Activated naive CD4-positive, alpha-beta T cell treated with anti-CD3 and anti-CD28 coated beads, Interleukin-2, amount 50 U/mL, for 72 hours (primary cell): Measurements from ENCODE around the gene KCNK7. TPM values are rescaled to one million over a fixed set of nuclear protein-coding genes. Genes with fewer than 3 reads are reported as not detected.

Source experiments
- ATAC-seq, 2 donors: fragments of 150-1000 bp; cut with Tn5 transposase; 2 replicates each; pipeline ENCODE4 v1.10.0; 2021; ENCODE audit warnings: mild to moderate bottlenecking in 2 of 2, moderate library complexity in 2 of 2
- DNase-seq, 2 donors: peaks; one replicate each; pipeline ENCODE4 v3.0.0; 2021 to 2022; ENCODE audit warnings: low spot score in 2 of 2
- H3K27ac Mint-ChIP-seq, 2 donors: one replicate each; pipeline ENCODE4 v1.8.0; 2022; ENCODE audit warnings: mild to moderate bottlenecking in 2 of 2, mixed read lengths in 2 of 2
- H3K36me3 Mint-ChIP-seq, 2 donors: one replicate each; pipeline ENCODE4 v1.8.0; 2022; ENCODE audit warnings: mixed read lengths in 2 of 2
- H3K9me3 Mint-ChIP-seq, 2 donors: one replicate each; pipeline ENCODE4 v1.8.0; 2022; ENCODE audit warnings: mixed read lengths in 2 of 2
- total RNA-seq, 2 donors: library from RNA; stranded (reverse); gene quantifications; one replicate each; pipeline ENCODE4 v1.2.3, GENCODE V29; 2022

KCNK7 gene
- total RNA-seq, 2 donors from 2014 or later: 0.66 to 0.74 TPM

- H3K36me3 Mint-ChIP-seq: peaks cover 0 to 7% of the 10 kb centered on the region in 2 donors
- DNase-seq (no peak), ATAC-seq (no peak)
- H3K27ac Mint-ChIP-seq: peak overlapping the region; percentile 22 to 58
- no peaks in the 10 kb centered on the region for H3K9me3 Mint-ChIP-seq
These were observed 8.7 kb upstream of the KCNK7 start for GRCh38 chr11:65604258-65604657.

GRCh38 chr11:65599955-65600246, 4.3 kb upstream of the KCNK7 start:
- H3K27ac Mint-ChIP-seq: no peak overlapping the region
- H3K9me3 Mint-ChIP-seq: no peaks in the 10 kb centered on the region
- no peak for DNase-seq
- ATAC-seq: no peak
- H3K36me3 Mint-ChIP-seq: peaks cover 0 to 7% of the 10 kb centered on the region in 2 donors

- DNase-seq (no peak), ATAC-seq (no peak)
- H3K27ac Mint-ChIP-seq: no peak overlapping the region
- H3K9me3 Mint-ChIP-seq: no peaks in the 10 kb centered on the region
- H3K36me3 Mint-ChIP-seq: peaks cover 0 to 7% of the 10 kb centered on the region in 2 donors
These were observed 3.8 kb upstream of the KCNK7 start for GRCh38 chr11:65599216-65599954.

- peaks cover 0 to 1% of the 10 kb centered on the region in 2 donors for H3K36me3 Mint-ChIP-seq
- ATAC-seq (no peak), DNase-seq (no peak)
- no peak overlapping the region for H3K27ac Mint-ChIP-seq
- no peaks in the 10 kb centered on the region for H3K9me3 Mint-ChIP-seq
These were observed 2.7 kb upstream of the KCNK7 start for GRCh38 chr11:65598258-65598699.

- ATAC-seq (no peak), DNase-seq (no peak)
- H3K27ac Mint-ChIP-seq: peak overlapping the region in 1 of 2 donors; percentile 70
- no peaks in the 10 kb centered on the region for H3K36me3 Mint-ChIP-seq
- no peaks in the 10 kb centered on the region for H3K9me3 Mint-ChIP-seq
These were observed 920 bp upstream of the KCNK7 start for GRCh38 chr11:65596520-65596919.

- Mint-ChIP-seq H3K27ac (peak overlapping the region; percentile 70), H3K36me3 (no peaks in the 10 kb centered on the region), H3K9me3 (no peaks in the 10 kb centered on the region)
- DNase-seq: no peak
- peak in 1 of 2 donors; percentile 17 for ATAC-seq
These were observed 469 bp downstream of the KCNK7 start for GRCh38 chr11:65595131-65595530.

- ATAC-seq (peak; percentile 44 to 53), DNase-seq (peak in 1 of 2 donors; percentile 49)
- Mint-ChIP-seq H3K36me3 (no peaks in the 10 kb centered on the region), H3K9me3 (no peaks in the 10 kb centered on the region), H3K27ac (peak overlapping the region in 1 of 2 donors; percentile 22)
These were observed 1.8 kb downstream of the KCNK7 start for GRCh38 chr11:65593518-65594414.

- ATAC-seq (no peak), DNase-seq (no peak)
- no peaks in the 10 kb centered on the region for H3K36me3 Mint-ChIP-seq
- no peaks in the 10 kb centered on the region for H3K9me3 Mint-ChIP-seq
- no peak overlapping the region for H3K27ac Mint-ChIP-seq
These were observed 2.6 kb downstream of the KCNK7 start for GRCh38 chr11:65592858-65593517.

- H3K27ac Mint-ChIP-seq: no peak overlapping the region
- no peaks in the 10 kb centered on the region for H3K36me3 Mint-ChIP-seq
- DNase-seq (no peak), ATAC-seq (no peak)
- H3K9me3 Mint-ChIP-seq: no peaks in the 10 kb centered on the region
These were observed 3.4 kb downstream of the KCNK7 start for GRCh38 chr11:65591939-65592857.

- H3K36me3 Mint-ChIP-seq: peaks cover 6 to 8% of the 10 kb centered on the region in 2 donors
- H3K9me3 Mint-ChIP-seq: no peaks in the 10 kb centered on the region
- DNase-seq (no peak), ATAC-seq (no peak)
- H3K27ac Mint-ChIP-seq: peak overlapping the region; percentile 61 to 88
These were observed 5.3 kb downstream of the KCNK7 start for GRCh38 chr11:65590240-65590738.

GRCh38 chr11:65589444-65590239, 6.0 kb downstream of the KCNK7 start:
- ATAC-seq (no peak), DNase-seq (no peak)
- Mint-ChIP-seq H3K9me3 (no peaks in the 10 kb centered on the region), H3K27ac (peak overlapping the region in 1 of 2 donors; percentile 84), H3K36me3 (peaks cover 6 to 8% of the 10 kb centered on the region in 2 donors)

- DNase-seq (peak; percentile 73 to 90), ATAC-seq (peak; percentile 89 to 93)
- H3K27ac Mint-ChIP-seq: peak overlapping the region; percentile 84 to 86
- peaks cover 6 to 10% of the 10 kb centered on the region in 2 donors for H3K36me3 Mint-ChIP-seq
- no peaks in the 10 kb centered on the region for H3K9me3 Mint-ChIP-seq
These were observed 7.2 kb downstream of the KCNK7 start for GRCh38 chr11:65588199-65589054.

GRCh38 chr11:65586676-65587075, 8.9 kb downstream of the KCNK7 start:
- ATAC-seq: no peak
- DNase-seq: no peak
- Mint-ChIP-seq H3K27ac (peak overlapping the region; percentile 33 to 84), H3K36me3 (peaks cover 6 to 15% of the 10 kb centered on the region in 2 donors), H3K9me3 (no peaks in the 10 kb centered on the region)

GRCh38 chr11:65586247-65586630, 9.4 kb downstream of the KCNK7 start:
- Mint-ChIP-seq H3K36me3 (peaks cover 6 to 15% of the 10 kb centered on the region in 2 donors), H3K27ac (peak overlapping the region; percentile 33 to 84), H3K9me3 (no peaks in the 10 kb centered on the region)
- no peak for DNase-seq
- ATAC-seq: no peak
